SIG-M5 treated with dmso at 0.1 percent for 504 hours (cell line): ENCODE measurements around the gene PAX8.
A peak's percentile ranks its signal among the peaks of the same experiment; 100 is the strongest.
"Not testable (repeated sequence)": the region's sequence is repeated elsewhere in the genome, so short reads cannot be mapped to it uniquely, and the experiment has no call there.

ENCODE experiments used
- DNase-seq: peaks from one replicate; lab custom pipeline; 2025; ENCODE audit not compliant: unreplicated experiment; lab: John Stamatoyannopoulos, UW

PAX8 gene

DNA sequence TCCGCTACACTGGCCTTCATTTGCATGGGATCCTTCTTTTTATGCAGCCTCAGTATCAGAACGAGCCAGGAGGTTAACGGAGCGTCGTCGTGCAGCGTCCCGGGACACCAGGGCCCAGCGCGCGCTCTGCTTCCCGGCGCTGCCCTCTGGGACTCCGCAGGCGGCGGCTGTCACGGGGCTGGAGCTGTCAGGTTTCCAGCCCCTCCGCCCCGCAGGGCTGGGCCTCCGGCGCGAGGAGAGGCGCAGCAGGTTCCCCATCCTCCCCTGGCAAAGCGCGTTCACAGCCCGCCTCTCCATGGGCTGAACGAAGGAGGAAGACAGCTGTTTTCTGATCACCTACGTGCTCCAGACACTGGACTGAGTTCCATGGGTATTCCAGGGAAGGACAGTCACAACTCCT is 12.5 kb upstream of the PAX8 start:
- DNase-seq: no peak

DNA sequence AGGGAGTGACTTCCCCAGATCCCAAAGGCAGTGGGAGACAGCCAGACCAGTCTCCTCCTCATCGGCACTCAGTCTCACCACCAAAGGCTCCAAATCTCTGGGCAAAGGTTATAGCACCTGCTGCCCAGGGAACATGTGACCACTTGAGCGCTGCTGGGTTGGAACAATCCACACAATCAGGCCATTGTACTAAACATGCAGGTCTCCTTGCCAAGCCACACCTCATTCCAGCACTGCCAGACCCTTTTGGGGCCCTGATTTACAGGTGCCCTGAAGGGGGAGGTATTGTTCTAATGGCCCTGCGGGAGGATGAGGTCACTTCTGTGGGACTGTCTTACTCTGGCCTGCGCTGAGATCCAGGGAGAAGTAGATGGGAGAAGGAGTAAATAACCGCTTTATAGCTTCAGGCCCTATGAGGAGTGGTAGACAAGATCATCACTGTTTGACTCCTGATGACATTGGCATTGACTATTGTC is 10.0 kb upstream of the PAX8 start:
- not testable (repeated sequence) for DNase-seq

- not testable (repeated sequence) for DNase-seq
Measured at GRCh38 chr2:113288117-113288673, 9.5 kb upstream of the PAX8 start.

DNA sequence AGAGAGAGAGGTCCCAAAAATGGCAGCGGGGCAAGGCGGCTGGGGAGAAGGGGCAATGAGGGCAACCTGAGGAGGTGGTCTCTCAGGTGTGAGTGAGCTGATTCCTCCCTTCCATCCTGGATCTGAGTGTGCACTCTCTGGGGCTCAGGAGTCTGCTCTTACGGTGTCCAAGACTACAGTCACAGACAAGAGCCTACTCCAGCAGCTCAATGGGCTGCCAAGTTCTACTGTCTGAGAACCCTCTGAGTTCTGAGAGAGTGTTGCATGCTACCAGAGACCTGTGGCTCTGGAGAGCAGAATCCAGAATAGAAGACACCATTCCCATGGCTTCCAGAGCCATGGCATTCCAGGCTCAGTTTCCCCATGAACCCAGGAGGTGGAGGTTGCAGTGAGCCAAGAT is 7.1 kb upstream of the PAX8 start:
- no peak for DNase-seq

DNA sequence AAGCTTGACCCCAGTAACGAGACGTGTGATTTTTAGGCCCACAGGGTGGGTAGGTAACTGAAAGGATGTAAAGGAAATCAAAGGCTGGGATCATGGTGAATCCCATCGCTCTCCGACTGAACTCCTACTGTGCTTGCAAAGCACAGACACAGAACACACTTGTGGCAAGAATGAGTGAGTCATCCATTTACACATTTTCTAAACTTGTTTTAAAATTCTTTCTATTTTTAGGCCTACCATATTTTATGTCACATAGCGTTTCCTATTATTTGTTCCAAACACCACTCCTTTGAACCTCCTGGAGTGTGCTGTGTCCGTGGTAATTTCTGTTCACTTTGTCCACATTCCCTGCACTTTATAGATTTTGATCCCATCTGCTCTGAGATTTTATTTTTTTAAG is 6.3 kb upstream of the PAX8 start:
- DNase-seq: not testable (repeated sequence)

- no peak for DNase-seq
Measured at GRCh38 chr2:113284476-113284875, 5.8 kb upstream of the PAX8 start.

DNA sequence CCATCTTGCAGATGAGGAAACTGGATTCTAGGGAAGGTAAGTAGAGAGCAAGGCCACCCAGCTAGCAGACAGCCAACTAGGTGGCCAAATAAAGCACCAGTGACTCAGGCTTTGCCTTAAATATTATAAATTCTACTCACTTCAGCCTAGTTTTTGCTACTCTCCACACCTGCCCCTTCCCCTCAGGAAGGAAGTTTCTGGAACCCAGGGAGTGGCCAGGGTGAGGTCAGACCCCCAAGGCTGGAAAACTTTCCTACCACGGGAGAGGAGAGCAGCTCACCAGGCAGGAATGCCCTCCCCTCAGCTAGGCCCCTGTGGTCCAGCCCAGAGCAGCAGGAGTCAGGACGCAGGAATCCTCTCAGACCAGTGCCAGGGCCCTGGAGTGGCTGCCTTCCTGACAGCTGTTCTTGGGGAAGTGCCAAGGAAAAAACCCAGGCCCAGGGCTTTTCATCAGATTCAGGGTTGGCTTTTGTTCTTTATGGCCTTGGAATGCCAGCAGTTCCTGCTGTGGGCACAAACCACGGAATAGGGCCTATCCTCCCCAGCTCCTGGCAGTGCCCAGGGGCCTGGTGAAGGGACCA is 5.1 kb upstream of the PAX8 start:
- no peak for DNase-seq

DNA sequence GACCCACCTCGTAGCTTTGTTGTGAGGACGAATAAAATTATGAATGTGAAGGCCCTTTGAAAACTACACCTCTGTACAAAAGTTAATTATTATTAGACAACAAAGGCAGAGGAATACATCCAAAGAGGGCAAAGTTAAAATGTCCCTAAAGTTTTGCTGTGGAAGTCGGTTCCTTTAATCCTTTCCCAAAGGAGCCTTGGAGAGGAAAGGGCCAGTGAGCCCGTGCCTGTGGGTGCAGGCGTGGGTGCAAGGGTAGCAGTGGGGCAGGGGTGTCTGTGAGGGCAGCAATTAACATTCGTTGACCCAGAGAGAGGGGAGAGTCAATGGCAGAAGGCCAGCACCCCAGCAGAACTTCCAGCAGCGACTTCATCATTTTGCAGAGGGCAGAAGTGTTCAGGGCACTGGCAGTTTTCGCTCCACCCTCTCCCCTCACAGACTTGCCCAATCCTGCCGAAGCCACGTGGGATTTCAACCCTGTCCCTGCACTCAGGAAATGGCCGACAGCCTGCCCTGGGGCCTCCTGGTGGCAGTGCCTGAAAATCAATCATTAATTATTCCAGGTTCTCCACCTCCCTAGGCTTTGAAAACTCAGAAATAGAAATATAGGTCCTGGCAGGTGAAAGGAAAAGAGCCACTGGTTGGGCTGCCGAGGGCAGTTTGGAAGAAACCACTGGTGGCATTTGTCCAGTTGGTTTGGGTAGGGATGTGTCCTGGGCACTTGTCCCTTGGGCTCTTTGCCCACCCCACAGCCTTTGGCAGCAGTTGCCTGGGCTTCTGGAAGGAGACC is 4.2 kb upstream of the PAX8 start:
- peak; percentile 31 for DNase-seq

- no peak for DNase-seq
Measured at GRCh38 chr2:113281910-113282746, 3.4 kb upstream of the PAX8 start.

GRCh38 chr2:113278073-113278741 is 514 bp downstream of the PAX8 start:
- DNase-seq: no peak

GRCh38 chr2:113277474-113278072 is 1.1 kb downstream of the PAX8 start:
- DNase-seq: no peak

DNA sequence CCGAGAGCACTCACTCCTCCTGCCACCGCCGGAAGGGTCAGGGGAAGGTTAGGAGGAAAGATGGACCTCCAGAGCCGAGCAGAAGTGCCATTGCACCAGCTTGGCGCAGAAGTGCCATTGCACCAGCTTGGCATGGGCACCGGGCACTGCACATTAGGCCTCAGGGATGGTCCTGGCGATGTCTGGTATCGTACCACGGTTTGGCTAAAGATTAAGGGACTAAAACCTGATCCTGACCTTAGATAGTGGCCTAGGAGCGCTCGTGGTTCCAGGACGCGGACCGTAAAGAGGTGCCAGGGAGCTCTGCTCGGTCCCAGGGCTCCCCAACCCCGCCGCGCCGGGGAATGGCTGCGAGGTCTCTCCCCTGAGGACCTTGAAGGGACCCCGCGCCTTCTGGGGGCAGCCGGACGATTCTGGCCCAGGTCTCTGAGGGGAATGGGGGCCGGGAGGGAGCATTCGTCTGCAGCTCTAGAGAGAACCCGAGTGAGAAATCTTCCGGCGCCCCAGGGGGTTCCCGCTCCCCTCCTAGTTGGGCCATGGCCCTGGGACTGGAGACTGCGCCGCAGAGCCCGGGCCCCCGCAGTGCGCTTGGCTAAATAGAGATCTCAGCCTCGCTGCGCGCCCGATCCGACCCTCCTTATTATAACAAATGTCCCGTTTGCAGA is 1.8 kb downstream of the PAX8 start:
- no peak for DNase-seq

DNA sequence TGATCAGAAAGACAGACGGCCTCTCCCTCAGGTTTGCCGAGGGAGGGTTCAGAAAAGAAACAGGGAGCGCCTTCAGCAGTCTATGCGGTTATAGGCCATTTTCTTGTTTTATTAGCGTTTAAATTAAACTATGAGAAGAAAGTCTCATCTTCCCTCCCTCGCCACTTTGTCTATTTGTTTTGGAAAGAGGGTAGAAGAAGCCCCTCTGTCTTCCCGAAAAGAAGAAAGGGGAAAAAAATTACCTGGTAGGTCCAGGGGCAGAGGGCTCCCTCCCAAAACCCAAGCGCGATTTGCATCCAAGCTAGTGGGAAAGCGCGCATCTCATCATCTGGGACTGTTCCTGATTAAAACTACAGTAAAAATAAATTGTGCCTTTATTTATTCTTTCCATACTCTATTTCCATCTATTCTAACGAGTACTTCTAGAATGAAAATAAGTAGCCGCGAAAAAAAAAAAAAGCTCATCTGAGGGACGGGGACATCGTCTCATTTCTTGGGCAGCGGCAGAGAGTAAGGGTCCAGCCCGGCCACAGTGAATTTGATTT is 2.4 kb downstream of the PAX8 start:
- DNase-seq: no peak

GRCh38 chr2:113275556-113276215 is 3.0 kb downstream of the PAX8 start:
- DNase-seq: no peak

- DNase-seq: no peak
Measured at GRCh38 chr2:113274432-113274831, 4.3 kb downstream of the PAX8 start.

DNA sequence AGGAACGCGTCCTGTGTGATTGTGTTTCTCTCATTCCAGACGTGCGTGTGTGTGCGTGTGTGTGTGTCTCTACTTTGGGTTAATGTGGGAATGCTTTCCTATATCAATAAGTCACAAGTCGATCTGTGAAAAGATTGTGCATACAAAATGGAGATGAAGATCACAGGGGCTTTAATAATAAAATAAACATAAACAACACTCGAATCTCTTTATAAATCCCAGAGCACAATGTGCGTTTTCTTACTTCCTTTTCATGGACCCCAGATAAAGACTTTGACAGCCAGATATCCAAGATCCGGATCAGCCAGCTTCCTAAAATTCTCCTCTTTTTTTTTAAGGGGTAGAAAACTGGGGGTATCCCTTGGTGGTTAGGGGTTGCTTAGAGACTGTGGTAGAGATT is 4.7 kb downstream of the PAX8 start:
- no peak for DNase-seq

DNA sequence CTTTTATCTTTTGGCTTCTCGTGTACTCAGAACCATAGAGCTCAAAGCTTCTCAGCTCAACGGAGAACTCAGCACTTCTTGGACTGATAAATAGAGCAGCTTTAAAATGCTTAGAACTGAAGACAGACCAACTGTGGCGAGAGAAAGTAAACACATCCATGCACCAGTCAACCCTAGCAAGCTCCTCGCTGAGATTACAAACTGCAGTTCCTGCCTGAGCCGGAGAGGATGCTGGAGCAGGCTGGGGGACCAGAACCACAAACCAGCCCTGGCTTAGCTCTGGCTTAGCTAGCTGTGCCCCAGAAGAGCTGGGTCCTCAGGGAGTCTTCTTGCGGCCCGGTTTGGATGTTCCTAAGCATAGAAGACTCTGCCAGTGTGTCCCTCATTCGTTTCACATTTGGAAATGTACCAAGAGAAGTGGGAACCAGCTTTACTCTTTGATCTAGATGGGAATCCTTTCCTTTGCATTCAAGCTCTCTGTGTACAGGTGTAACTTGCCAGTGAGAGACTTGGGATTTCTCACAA is 5.6 kb downstream of the PAX8 start:
- DNase-seq: peak; percentile 55

DNA sequence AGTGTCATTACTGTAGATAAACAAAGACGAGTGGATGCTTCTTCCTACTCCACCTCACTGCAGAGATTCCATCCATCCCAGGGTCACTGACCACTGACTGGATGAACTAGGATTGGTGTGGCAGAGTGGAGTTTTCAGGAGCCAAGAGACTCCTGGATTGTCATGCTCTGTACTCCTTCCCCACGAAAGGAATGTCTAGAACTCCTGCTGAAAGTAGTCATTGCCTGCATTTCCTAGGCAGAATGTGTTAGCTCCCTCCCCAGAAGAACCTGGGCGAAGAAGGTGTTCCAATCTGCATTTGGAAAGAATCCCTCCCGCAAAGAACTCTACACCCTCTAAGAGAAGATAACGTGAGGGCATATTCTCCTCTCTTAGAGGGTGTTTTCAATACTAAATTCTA is 6.2 kb downstream of the PAX8 start:
- DNase-seq: no peak
